GM18505 (cell line): ENCODE measurements around the gene MYT1.
"Not testable (repeated sequence)": the region's sequence is repeated elsewhere in the genome, so short reads cannot be mapped to it uniquely, and the experiment has no call there.

ENCODE experiments used
- ATAC-seq: cut with Tn5 transposase; IDR thresholded peaks from one replicate; pipeline ENCODE4 v1.9.1; 2021; ENCODE audit not compliant: unreplicated experiment
- POLR2A ChIP-seq: IDR thresholded peaks from 4 replicates; pipeline ENCODE4 v1.6.1; 2011; ENCODE audit warnings: borderline replicate concordance; ENCODE audit not compliant: insufficient read depth, insufficient read length; ENCODE audit errors: extremely low read depth

Gene MYT1

GRCh38 chr20:64161356-64162238, 2.7 kb upstream of the MYT1 start:
- ATAC-seq, result no peak
- no peak for TF ChIP-seq POLR2A

GRCh38 chr20:64162239-64162910, 1.9 kb upstream of the MYT1 start:
- no peak for TF ChIP-seq POLR2A

GRCh38 chr20:64163776-64164122, 503 bp upstream of the MYT1 start:
- ATAC-seq, result no peak
- TF ChIP-seq POLR2A, result no peak

More at GRCh38 chr20:64162239-64162910, 1.9 kb upstream of the MYT1 start:
- no peak for ATAC-seq

GRCh38 chr20:64165866-64166600, 1.8 kb downstream of the MYT1 start:
- ATAC-seq, result no peak

GRCh38 chr20:64166721-64167615, 2.7 kb downstream of the MYT1 start:
- no peak for ATAC-seq
- no peak for TF ChIP-seq POLR2A

More at GRCh38 chr20:64165866-64166600, 1.8 kb downstream of the MYT1 start:
- TF ChIP-seq POLR2A, result no peak

- ATAC-seq, result no peak
- TF ChIP-seq POLR2A, result no peak
These were observed 3.4 kb downstream of the MYT1 start for GRCh38 chr20:64167676-64168075.

- ATAC-seq, result no peak
- TF ChIP-seq POLR2A, result no peak
These were observed 4.3 kb downstream of the MYT1 start for GRCh38 chr20:64168381-64169090.

- TF ChIP-seq POLR2A, result no peak
- no peak for ATAC-seq
These were observed 4.9 kb downstream of the MYT1 start for GRCh38 chr20:64169091-64169560.

GRCh38 chr20:64171211-64171610, 7.0 kb downstream of the MYT1 start:
- ATAC-seq, result no peak
- TF ChIP-seq POLR2A, result no peak

GRCh38 chr20:64173116-64173515, 8.9 kb downstream of the MYT1 start:
- TF ChIP-seq POLR2A, result no peak
- no peak for ATAC-seq

GRCh38 chr20:64176551-64176950, 12.3 kb downstream of the MYT1 start:
- no peak for TF ChIP-seq POLR2A
- no peak for ATAC-seq

- no peak for TF ChIP-seq POLR2A
- ATAC-seq, result no peak
These were observed 12.7 kb downstream of the MYT1 start for GRCh38 chr20:64176971-64177370.

- TF ChIP-seq POLR2A, result no peak
- no peak for ATAC-seq
These were observed 13.1 kb downstream of the MYT1 start for GRCh38 chr20:64177384-64177783.

GRCh38 chr20:64177787-64178186, 13.5 kb downstream of the MYT1 start:
- TF ChIP-seq POLR2A, result no peak
- no peak for ATAC-seq

- ATAC-seq, result not testable (repeated sequence)
These were observed 14.7 kb downstream of the MYT1 start for GRCh38 chr20:64178925-64179324.
